Ovary (tissue), 3 donors: Measurements from ENCODE around the gene PPP1R2C.

ENCODE experiments used
- CTCF ChIP-seq, 3 donors: fragments of 450-650 bp in 2 of 3; fragments of 200-600 bp in 1 of 3; IDR thresholded peaks; one replicate each; pipeline versions ENCODE4 v1.5.1 to v1.8.0; 2016 to 2022; ENCODE audit warnings: antibody characterized with exemption in 3 of 3, mild to moderate bottlenecking in 1 of 3
- EP300 ChIP-seq: sonication (generic); formaldehyde crosslinking; IDR thresholded peaks from one replicate; pipeline ENCODE4 v1.6.1; 2017; ENCODE audit warnings: antibody characterized with exemption
- POLR2A ChIP-seq: fragments of 450-650 bp; IDR thresholded peaks from one replicate; pipeline ENCODE4 v1.6.1; 2017; ENCODE audit warnings: antibody characterized with exemption, mild to moderate bottlenecking, moderate library complexity
- donor health status: DM: no; HTN: no; CAD: no.

- TF ChIP-seq CTCF (IDR thresholded peaks at IDR 0.05) = no peak
- no peak for TF ChIP-seq POLR2A
- no peak for TF ChIP-seq EP300
Measured at GRCh38 chrX:42809569-42809968, 31.6 kb upstream of the PPP1R2C start.
